WTC11 (cell line): Measurements from ENCODE around the gene ZDHHC22. TPM values are rescaled to one million over a fixed set of nuclear protein-coding genes. Genes with fewer than 3 reads are reported as not detected.
A peak's percentile ranks its signal among the peaks of the same experiment; 100 is the strongest.

Source experiments
- ATAC-seq: fragments of 200-7000 bp; cut with Tn5 transposase; 2 replicates; pipeline ENCODE4 v1.10.0; 2021; ENCODE audit warnings: mild to moderate bottlenecking, moderate library complexity
- CTCF ChIA-PET: fragments of 300-600 bp; sonication (Branson Sonifier 250); formaldehyde crosslinking; loops from one replicate; lab custom pipeline; 2021; ENCODE audit warnings: antibody characterized with exemption; lab: Charles Lee
- POLR2A ChIA-PET: fragments of 350-600 bp; sonication (Branson Sonifier 250); formaldehyde crosslinking; loops from one replicate; lab custom pipeline; 2021; ENCODE audit warnings: antibody characterized with exemption; lab: Charles Lee
- DNase-seq: peaks from one replicate; pipeline ENCODE4 v3.0.0; 2021; ENCODE audit warnings: low spot score
- H3K27ac Mint-ChIP-seq: 2 replicates; pipeline ENCODE4 v1.8.0; 2021; ENCODE audit warnings: mixed read lengths
- H3K27me3 Mint-ChIP-seq: 2 replicates; pipeline ENCODE4 v1.8.0; 2021; ENCODE audit warnings: low read depth, mild to moderate bottlenecking, moderate library complexity, mixed read lengths
- H3K36me3 Mint-ChIP-seq: 2 replicates; pipeline ENCODE4 v1.8.0; 2021; ENCODE audit warnings: mixed read lengths
- H3K4me1 Mint-ChIP-seq: 2 replicates; pipeline ENCODE4 v1.8.0; 2022; ENCODE audit warnings: mixed read lengths
- H3K4me3 Mint-ChIP-seq: 2 replicates; pipeline ENCODE4 v1.8.0; 2021; ENCODE audit warnings: mild to moderate bottlenecking, moderate library complexity, mixed read lengths
- H3K9me3 Mint-ChIP-seq: 2 replicates; pipeline ENCODE4 v1.8.0; 2021; ENCODE audit warnings: mixed read lengths
- ARID4B ChIP-seq: sonication (generic); formaldehyde crosslinking; IDR thresholded peaks from 2 replicates; pipeline ENCODE4 v1.8.0; 2023; ENCODE audit warnings: missing genetic modification reagents, mild to moderate bottlenecking, borderline replicate concordance
- ATF2 ChIP-seq: sonication (generic); formaldehyde crosslinking; IDR thresholded peaks from 2 replicates; pipeline ENCODE4 v1.8.1; 2022; ENCODE audit warnings: low read depth, missing genetic modification reagents, borderline replicate concordance
- ATF6 ChIP-seq: sonication (generic); formaldehyde crosslinking; IDR thresholded peaks from 2 replicates; pipeline ENCODE4 v1.8.1; 2023; ENCODE audit warnings: mild to moderate bottlenecking, missing genetic modification reagents
- CBFB ChIP-seq: sonication (generic); formaldehyde crosslinking; IDR thresholded peaks from 2 replicates; pipeline ENCODE4 v1.8.1; 2022; ENCODE audit warnings: mild to moderate bottlenecking, low read depth, missing genetic modification reagents
- CREB1 ChIP-seq: sonication (generic); formaldehyde crosslinking; IDR thresholded peaks from 2 replicates; pipeline ENCODE4 v1.8.0; 2023; ENCODE audit warnings: mild to moderate bottlenecking, missing genetic modification reagents
- E2F4 ChIP-seq: sonication (generic); formaldehyde crosslinking; IDR thresholded peaks from 2 replicates; pipeline ENCODE4 v1.8.1; 2022; ENCODE audit warnings: low read depth, mild to moderate bottlenecking, moderate library complexity, missing genetic modification reagents, borderline replicate concordance
- ETV6 ChIP-seq: sonication (generic); formaldehyde crosslinking; IDR thresholded peaks from 2 replicates; pipeline ENCODE4 v1.8.1; 2022; ENCODE audit warnings: mild to moderate bottlenecking, missing genetic modification reagents
- FOXK1 ChIP-seq: sonication (generic); formaldehyde crosslinking; IDR thresholded peaks from 2 replicates; pipeline ENCODE4 v1.8.0; 2022; ENCODE audit warnings: mild to moderate bottlenecking, moderate library complexity, missing genetic modification reagents
- FOXP1 ChIP-seq: sonication (generic); formaldehyde crosslinking; IDR thresholded peaks from 2 replicates; pipeline ENCODE4 v1.8.0; 2022; ENCODE audit warnings: missing genetic modification reagents, mild to moderate bottlenecking, moderate library complexity, borderline replicate concordance
- FOXP4 ChIP-seq: sonication (generic); formaldehyde crosslinking; IDR thresholded peaks from 2 replicates; pipeline ENCODE4 v1.8.0; 2022; ENCODE audit warnings: mild to moderate bottlenecking, missing genetic modification reagents
- GABPB1 ChIP-seq: sonication (generic); formaldehyde crosslinking; IDR thresholded peaks from 2 replicates; pipeline ENCODE4 v1.8.1; 2023; ENCODE audit warnings: mild to moderate bottlenecking, missing genetic modification reagents
- GTF2I ChIP-seq: fragments of 250-450 bp; sonication (Bioruptor Pico); conservative IDR thresholded peaks from 2 replicates; pipeline ENCODE4 v1.4.0; 2021; ENCODE audit warnings: mild to moderate bottlenecking
- IRF1 ChIP-seq: sonication (generic); formaldehyde crosslinking; IDR thresholded peaks from 2 replicates; pipeline ENCODE4 v1.8.0; 2023; ENCODE audit warnings: missing genetic modification reagents
- MAX ChIP-seq: sonication (generic); formaldehyde crosslinking; IDR thresholded peaks from 2 replicates; pipeline ENCODE4 v1.8.0; 2022; ENCODE audit warnings: mild to moderate bottlenecking, missing genetic modification reagents
- NFE2L1 ChIP-seq: sonication (generic); formaldehyde crosslinking; IDR thresholded peaks from 2 replicates; pipeline ENCODE4 v1.8.1; 2023; ENCODE audit warnings: missing genetic modification reagents
- NR2C2 ChIP-seq: sonication (generic); formaldehyde crosslinking; IDR thresholded peaks from 2 replicates; pipeline ENCODE4 v1.8.0; 2022; ENCODE audit warnings: mild to moderate bottlenecking, missing genetic modification reagents
- SMAD3 ChIP-seq: sonication (generic); formaldehyde crosslinking; IDR thresholded peaks from 2 replicates; pipeline ENCODE4 v1.8.0; 2022; ENCODE audit warnings: missing genetic modification reagents, mild to moderate bottlenecking, borderline replicate concordance
- SMAD4 ChIP-seq: sonication (generic); formaldehyde crosslinking; IDR thresholded peaks from 2 replicates; pipeline ENCODE4 v1.8.0; 2022; ENCODE audit warnings: mild to moderate bottlenecking, missing genetic modification reagents
- TP53 ChIP-seq: sonication (generic); formaldehyde crosslinking; IDR thresholded peaks from 2 replicates; pipeline ENCODE4 v1.8.1; 2023; ENCODE audit warnings: mild to moderate bottlenecking, missing genetic modification reagents
- USF1 ChIP-seq: sonication (generic); formaldehyde crosslinking; IDR thresholded peaks from 2 replicates; pipeline ENCODE4 v1.8.0; 2022; ENCODE audit warnings: mild to moderate bottlenecking, missing genetic modification reagents
- ZBTB43 ChIP-seq: sonication (generic); formaldehyde crosslinking; IDR thresholded peaks from 2 replicates; pipeline ENCODE4 v1.8.1; 2023; ENCODE audit warnings: mild to moderate bottlenecking, missing genetic modification reagents
- ZNF232 ChIP-seq: sonication (generic); formaldehyde crosslinking; IDR thresholded peaks from 2 replicates; pipeline ENCODE4 v1.8.0; 2022; ENCODE audit warnings: mild to moderate bottlenecking, missing genetic modification reagents
- total RNA-seq: library from RNA; stranded (reverse); gene quantifications from 3 replicates; pipeline ENCODE4 v1.2.3, GENCODE V29; 2021

ZDHHC22 gene
- total RNA-seq, 1 experiment from 2014 or later: 47.7 TPM

- no peaks in the 10 kb centered on the region for H3K27me3 Mint-ChIP-seq
- ChIA-PET POLR2A (interaction anchor here (0.9 to 1.2 kb wide), 3 partner anchors 35 to 71 kb away, joined by 3 to 4 read pairs (median 3); partner anchors contain the start of gene CIPC), CTCF (interaction anchor here (0.6 to 2.0 kb wide), 11 partner anchors 9 to 258 kb away, joined by 3 to 19 read pairs (median 4); partner anchors contain the start of gene CIPC)
- H3K4me1 Mint-ChIP-seq: peaks cover 3% of the 10 kb centered on the region
- DNase-seq (peak; percentile 83), ATAC-seq (peak; percentile 91)
- peak; percentile 81 for TF ChIP-seq FOXK1 (CRISPR knock-in tag)
- peak; percentile 88 for TF ChIP-seq FOXP1
- TF ChIP-seq GABPB1 (CRISPR knock-in tag): no peak
- 0 out of 2 replicates have a peak, but pooled peaks have one; percentile 20 for TF ChIP-seq SMAD4
- 0 out of 2 replicates have a peak, but pooled peaks have one; percentile 26 for TF ChIP-seq NFE2L1
- 0 out of 2 replicates have a peak, but pooled peaks have one; percentile 24 for TF ChIP-seq MAX (CRISPR knock-in tag)
- TF ChIP-seq CBFB (CRISPR knock-in tag): 0 out of 2 replicates have a peak, but pooled peaks have one; percentile 46
- no peak for TF ChIP-seq GTF2I (CRISPR knock-in tag)
- TF ChIP-seq IRF1 (CRISPR knock-in tag): peak; percentile 70; the same call in 1 of the 2 replicates
- no peak for TF ChIP-seq ATF6 (CRISPR knock-in tag)
- TF ChIP-seq CREB1 (CRISPR knock-in tag): peak; percentile 67; the same call in 1 of the 2 replicates
- 0 out of 2 replicates have a peak, but pooled peaks have one; percentile 37 for TF ChIP-seq ZBTB43 (CRISPR knock-in tag)
- 0 out of 2 replicates have a peak, but pooled peaks have one; percentile 48 for TF ChIP-seq TP53 (CRISPR knock-in tag)
- TF ChIP-seq E2F4 (CRISPR knock-in tag): no peak
- 0 out of 2 replicates have a peak, but pooled peaks have one; percentile 32 for TF ChIP-seq SMAD3
- TF ChIP-seq ETV6 (CRISPR knock-in tag): peak; percentile 47; the same call in 1 of the 2 replicates
- TF ChIP-seq USF1: peak; percentile 42; the same call in 1 of the 2 replicates
- peak; percentile 86 for TF ChIP-seq ARID4B (CRISPR knock-in tag)
- peak; percentile 85 for TF ChIP-seq FOXP4 (CRISPR knock-in tag)
- TF ChIP-seq ATF2: no peak
- no peak for TF ChIP-seq NR2C2 (CRISPR knock-in tag)
- TF ChIP-seq ZNF232: peak; percentile 75; the same call in 1 of the 2 replicates
- H3K27ac Mint-ChIP-seq: peak overlapping the region; percentile 36
- H3K9me3 Mint-ChIP-seq: no peaks in the 10 kb centered on the region
- H3K4me3 Mint-ChIP-seq: no peak overlapping the region
- H3K36me3 Mint-ChIP-seq: peaks cover 32% of the 10 kb centered on the region
Measured at GRCh38 chr14:77133720-77134338, 7.8 kb downstream of the ZDHHC22 start.
